HepG2 (cell line): Measurements from ENCODE around the gene CCNJL. TPM values are rescaled to one million over a fixed set of nuclear protein-coding genes. Genes with fewer than 3 reads are reported as not detected.
"Not testable (repeated sequence)": the region's sequence is repeated elsewhere in the genome, so short reads cannot be mapped to it uniquely, and the experiment has no call there.

Experiments used
- ATAC-seq: fragments of 200-7000 bp; cut with Tn5 transposase; 3 replicates; pipeline ENCODE4 v1.9.1; 2020; ENCODE audit warnings: mild to moderate bottlenecking, moderate library complexity
- BruUV-seq: library from RNA; stranded (reverse); fragments of 400-500 nt; replicated peaks from 2 replicates; lab custom pipeline; 2021; lab: Mats Ljungman, UMichigan
- CTCF ChIA-PET: fragments of 300-600 bp; formaldehyde crosslinking; extraction: SDS; loops from one replicate; lab custom pipeline; 2021; ENCODE audit warnings: low total read pairs, inconsistent platforms, low intra/inter-chr PET ratio; lab: Yijun Ruan, JAX
- POLR2A ChIA-PET: fragments of 350-600 bp; sonication (Branson Sonifier 250); formaldehyde crosslinking; loops from one replicate; lab custom pipeline; 2020; ENCODE audit warnings: antibody characterized with exemption, inconsistent platforms; lab: Yijun Ruan, JAX
- DNase-seq: peaks from one replicate; pipeline ENCODE4 v3.0.0-alpha.2; 2015; ENCODE audit warnings: low spot score
- FAIRE-seq: peaks from 3 replicates; lab custom pipeline; 2011; peaks lifted over from hg19 to GRCh38; lab: Jason Lieb, UNC
- H2AFZ ChIP-seq: one replicate; pipeline ENCODE4 v1.6.1; 2011; ENCODE audit warnings: low read length, inconsistent platforms
- H3K27ac ChIP-seq: fragments of 300-600 bp; 3 replicates; pipeline ENCODE4 v1.8.0; 2011; ENCODE audit warnings: mixed run types, mild to moderate bottlenecking, mixed read lengths, low read length, inconsistent platforms; ENCODE audit not compliant: insufficient read depth; ENCODE audit errors: extremely low read length
- H3K27me3 ChIP-seq, 2 experiments: fragments of 200-600 bp in 1 of 2; 2 replicates in 1 of 2; 3 replicates in 1 of 2; pipeline versions ENCODE4 v1.6.0 to v1.8.0; 2011; ENCODE audit warnings: low read length in 2 of 2, mild to moderate bottlenecking in 2 of 2, moderate library complexity in 2 of 2, inconsistent platforms in 1 of 2; ENCODE audit not compliant: insufficient read depth in 2 of 2, control insufficient read depth in 1 of 2
- H3K36me3 ChIP-seq, 2 experiments: fragments of 200-600 bp in 1 of 2; replicated peaks in 1 of 2; 2 replicates in 1 of 2; 3 replicates in 1 of 2; pipeline versions ENCODE4 v1.5.1 to v1.8.0; 2011; ENCODE audit warnings: low read length in 2 of 2, inconsistent platforms in 1 of 2; ENCODE audit not compliant: insufficient read depth in 2 of 2, control insufficient read depth in 1 of 2
- H3K4me1 ChIP-seq: 2 replicates; pipeline ENCODE4 v1.5.1; 2012; ENCODE audit warnings: low read length, inconsistent platforms; ENCODE audit not compliant: insufficient read depth
- H3K4me2 ChIP-seq: 2 replicates; pipeline ENCODE4 v1.6.0; 2011; ENCODE audit warnings: low read depth, low read length, inconsistent platforms
- H3K4me3 ChIP-seq, 3 experiments: fragments of 200-600 bp in 1 of 3; sonication (generic), shearing (Covaris generic) in 1 of 3; replicated peaks in 1 of 3; 2 replicates each; pipeline ENCODE4 v1.5.1; 2011 to 2016; ENCODE audit warnings: low read length in 3 of 3, inconsistent platforms in 2 of 3, low read depth in 2 of 3, mild to moderate bottlenecking in 2 of 3, control low read depth in 1 of 3, mixed read lengths in 1 of 3; ENCODE audit not compliant: insufficient read depth in 1 of 3
- H3K79me2 ChIP-seq: one replicate; pipeline ENCODE4 v1.6.1; 2011; ENCODE audit warnings: low read length, inconsistent platforms; ENCODE audit not compliant: insufficient read depth
- H3K9ac ChIP-seq: 2 replicates; pipeline ENCODE4 v1.6.0; 2011; ENCODE audit warnings: mild to moderate bottlenecking, low read depth, low read length, inconsistent platforms; ENCODE audit not compliant: insufficient read depth
- H3K9me3 ChIP-seq: 2 replicates; pipeline ENCODE4 v1.5.1; 2012; ENCODE audit warnings: mild to moderate bottlenecking, low read length
- H4K20me1 ChIP-seq: 2 replicates; pipeline ENCODE4 v1.6.0; 2011; ENCODE audit warnings: inconsistent platforms, mild to moderate bottlenecking, low read length, moderate library complexity; ENCODE audit not compliant: insufficient read depth
- TRIM24 ChIP-seq: sonication (generic); formaldehyde crosslinking; IDR thresholded peaks from 2 replicates; pipeline ENCODE4 v1.8.0; 2022; ENCODE audit warnings: mild to moderate bottlenecking, missing genetic modification reagents
- ZKSCAN1 ChIP-seq: fragments of 150-350 bp; IDR thresholded peaks from 2 replicates; pipeline ENCODE4 v1.6.1; 2014; ENCODE audit warnings: low read length
- ZNF256 ChIP-seq: sonication (generic); formaldehyde crosslinking; conservative IDR thresholded peaks from 2 replicates; pipeline ENCODE4 v1.4.0; 2020; ENCODE audit warnings: missing genetic modification reagents
- ZNF260 ChIP-seq: sonication (generic); formaldehyde crosslinking; IDR thresholded peaks from 2 replicates; pipeline ENCODE4 v1.4.0; 2020; ENCODE audit warnings: missing genetic modification reagents, low read depth, mild to moderate bottlenecking, borderline replicate concordance
- WGBS: methylation state at CpG from one replicate; pipeline ENCODE4 v1.1.6; 2017; ENCODE audit warnings: low lambda C conversion rate; 5-methylcytosine and 5-hydroxymethylcytosine counted together
- in situ Hi-C: cut with HindIII; loops from 2 replicates; pipeline ENCODE4 v1.10.0; 2017; ENCODE audit warnings: low pct_unique_long_range_greater_than_20kb; ENCODE audit not compliant: extremely low pct_ligation_motif_present
- intact Hi-C: fragments of 100-400 bp; cut with micrococcal nuclease; formaldehyde crosslinking; loops from one replicate; pipeline ENCODE4 v1.10.0; 2022; ENCODE audit not compliant: unreplicated experiment
- polyA plus RNA-seq, 8 experiments: library from polyadenylated mRNA; depleted of rRNA in 3 of 8; stranded (reverse) in 7 of 8; unstranded in 1 of 8; fragments of >200 nt; fragmentation: Illumina TruSeq in 4 of 8; extraction: Trizol in 4 of 8; gene quantifications; 2 replicates each; pipeline versions ENCODE4 v1.2.1 to v1.2.3, GENCODE V29; 2011 to 2016; ENCODE audit warnings: low read depth in 4 of 8, missing spikeins in 1 of 8, mixed read lengths in 1 of 8; ENCODE audit not compliant: insufficient read depth in 1 of 8
- total RNA-seq, 5 experiments: library from RNA; depleted of rRNA; stranded (reverse); fragments of >200 nt; fragmentation: Illumina TruSeq; extraction: Trizol; gene quantifications; 2 replicates each; pipeline ENCODE4 v1.2.3, GENCODE V29; 2016; ENCODE audit warnings: low read depth in 1 of 5
- TF ChIP-seq, protein P1 (sequence below): sonication (generic); formaldehyde crosslinking; IDR thresholded peaks from 2 replicates; pipeline ENCODE4 v1.5.0; 2020; ENCODE audit warnings: mild to moderate bottlenecking, missing genetic modification reagents, moderate library complexity
- TF ChIP-seq, protein P2 (sequence below): sonication (generic); formaldehyde crosslinking; IDR thresholded peaks from 2 replicates; pipeline ENCODE4 v1.5.1; 2020; ENCODE audit warnings: mild to moderate bottlenecking, missing genetic modification reagents, borderline replicate concordance

The CCNJL gene
- total and polyA plus RNA-seq, 2 of the 13 experiments (the other 11 are each of a cell fraction or from before 2014, with no cell fraction given), result 1.6 to 4.4 TPM

DNA sequence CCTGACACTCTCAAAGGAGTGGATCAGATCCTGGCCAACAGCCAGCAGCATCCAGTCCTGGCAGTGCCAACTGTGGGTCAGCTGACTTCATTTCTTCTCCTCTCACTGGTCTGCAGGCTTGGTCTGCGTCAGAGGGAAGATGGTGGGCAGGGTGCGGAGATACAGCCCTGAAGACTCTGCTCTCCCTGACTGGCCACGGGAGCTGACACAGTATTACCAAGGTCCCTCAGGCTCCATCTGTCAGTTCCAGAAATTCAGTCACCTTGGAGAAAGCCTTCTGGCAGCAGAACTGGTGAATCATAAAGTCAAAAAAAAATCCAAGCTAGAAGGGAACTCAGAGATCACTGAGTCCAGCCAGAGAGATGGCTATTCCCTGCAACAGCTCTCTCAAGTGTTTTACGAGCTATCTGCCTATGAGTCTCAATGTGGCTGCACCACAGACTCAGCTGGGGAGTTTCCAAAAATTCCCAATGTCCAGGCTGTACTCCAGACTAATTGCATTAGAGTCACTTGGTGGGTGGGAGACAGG, 30.1 kb upstream of the CCNJL start (continued):
- TF ChIP-seq ZNF256 (CRISPR knock-in tag), result no peak

DNA sequence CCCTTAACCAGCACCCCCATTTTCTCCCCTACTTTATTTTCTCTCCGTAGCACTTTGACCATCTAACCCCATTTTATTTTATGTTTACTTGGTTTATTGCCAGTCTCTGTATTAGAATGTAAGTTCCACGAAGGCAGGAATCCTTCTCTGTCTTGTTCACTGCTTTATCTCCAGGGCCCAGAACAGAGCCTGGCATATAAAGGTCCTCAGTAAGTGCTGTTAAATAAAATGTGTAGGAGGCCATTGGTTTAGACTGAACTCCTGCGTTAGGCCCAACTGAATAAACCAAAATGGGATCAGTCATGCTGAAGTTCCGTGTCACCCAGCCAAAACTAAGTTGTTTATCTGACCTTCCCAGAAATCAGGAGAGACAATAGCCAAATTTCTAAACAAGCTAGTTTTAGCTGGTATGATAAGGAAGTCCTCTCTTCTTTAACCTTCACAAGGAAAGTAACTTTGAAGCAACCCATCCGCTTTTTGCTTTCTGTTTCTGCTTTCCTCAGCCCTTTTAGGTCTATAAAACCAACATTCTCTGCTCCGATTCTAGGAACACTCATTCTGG, 29.0 kb upstream of the CCNJL start:
- no peaks in the 10 kb centered on the region for H3K9me3 ChIP-seq
- no peak for TF ChIP-seq ZNF260 (CRISPR knock-in tag)
- TF ChIP-seq, protein P1, sequence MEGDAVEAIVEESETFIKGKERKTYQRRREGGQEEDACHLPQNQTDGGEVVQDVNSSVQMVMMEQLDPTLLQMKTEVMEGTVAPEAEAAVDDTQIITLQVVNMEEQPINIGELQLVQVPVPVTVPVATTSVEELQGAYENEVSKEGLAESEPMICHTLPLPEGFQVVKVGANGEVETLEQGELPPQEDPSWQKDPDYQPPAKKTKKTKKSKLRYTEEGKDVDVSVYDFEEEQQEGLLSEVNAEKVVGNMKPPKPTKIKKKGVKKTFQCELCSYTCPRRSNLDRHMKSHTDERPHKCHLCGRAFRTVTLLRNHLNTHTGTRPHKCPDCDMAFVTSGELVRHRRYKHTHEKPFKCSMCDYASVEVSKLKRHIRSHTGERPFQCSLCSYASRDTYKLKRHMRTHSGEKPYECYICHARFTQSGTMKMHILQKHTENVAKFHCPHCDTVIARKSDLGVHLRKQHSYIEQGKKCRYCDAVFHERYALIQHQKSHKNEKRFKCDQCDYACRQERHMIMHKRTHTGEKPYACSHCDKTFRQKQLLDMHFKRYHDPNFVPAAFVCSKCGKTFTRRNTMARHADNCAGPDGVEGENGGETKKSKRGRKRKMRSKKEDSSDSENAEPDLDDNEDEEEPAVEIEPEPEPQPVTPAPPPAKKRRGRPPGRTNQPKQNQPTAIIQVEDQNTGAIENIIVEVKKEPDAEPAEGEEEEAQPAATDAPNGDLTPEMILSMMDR, result no peak
- no peak for TF ChIP-seq TRIM24 (CRISPR knock-in tag)
- TF ChIP-seq, protein P2, sequence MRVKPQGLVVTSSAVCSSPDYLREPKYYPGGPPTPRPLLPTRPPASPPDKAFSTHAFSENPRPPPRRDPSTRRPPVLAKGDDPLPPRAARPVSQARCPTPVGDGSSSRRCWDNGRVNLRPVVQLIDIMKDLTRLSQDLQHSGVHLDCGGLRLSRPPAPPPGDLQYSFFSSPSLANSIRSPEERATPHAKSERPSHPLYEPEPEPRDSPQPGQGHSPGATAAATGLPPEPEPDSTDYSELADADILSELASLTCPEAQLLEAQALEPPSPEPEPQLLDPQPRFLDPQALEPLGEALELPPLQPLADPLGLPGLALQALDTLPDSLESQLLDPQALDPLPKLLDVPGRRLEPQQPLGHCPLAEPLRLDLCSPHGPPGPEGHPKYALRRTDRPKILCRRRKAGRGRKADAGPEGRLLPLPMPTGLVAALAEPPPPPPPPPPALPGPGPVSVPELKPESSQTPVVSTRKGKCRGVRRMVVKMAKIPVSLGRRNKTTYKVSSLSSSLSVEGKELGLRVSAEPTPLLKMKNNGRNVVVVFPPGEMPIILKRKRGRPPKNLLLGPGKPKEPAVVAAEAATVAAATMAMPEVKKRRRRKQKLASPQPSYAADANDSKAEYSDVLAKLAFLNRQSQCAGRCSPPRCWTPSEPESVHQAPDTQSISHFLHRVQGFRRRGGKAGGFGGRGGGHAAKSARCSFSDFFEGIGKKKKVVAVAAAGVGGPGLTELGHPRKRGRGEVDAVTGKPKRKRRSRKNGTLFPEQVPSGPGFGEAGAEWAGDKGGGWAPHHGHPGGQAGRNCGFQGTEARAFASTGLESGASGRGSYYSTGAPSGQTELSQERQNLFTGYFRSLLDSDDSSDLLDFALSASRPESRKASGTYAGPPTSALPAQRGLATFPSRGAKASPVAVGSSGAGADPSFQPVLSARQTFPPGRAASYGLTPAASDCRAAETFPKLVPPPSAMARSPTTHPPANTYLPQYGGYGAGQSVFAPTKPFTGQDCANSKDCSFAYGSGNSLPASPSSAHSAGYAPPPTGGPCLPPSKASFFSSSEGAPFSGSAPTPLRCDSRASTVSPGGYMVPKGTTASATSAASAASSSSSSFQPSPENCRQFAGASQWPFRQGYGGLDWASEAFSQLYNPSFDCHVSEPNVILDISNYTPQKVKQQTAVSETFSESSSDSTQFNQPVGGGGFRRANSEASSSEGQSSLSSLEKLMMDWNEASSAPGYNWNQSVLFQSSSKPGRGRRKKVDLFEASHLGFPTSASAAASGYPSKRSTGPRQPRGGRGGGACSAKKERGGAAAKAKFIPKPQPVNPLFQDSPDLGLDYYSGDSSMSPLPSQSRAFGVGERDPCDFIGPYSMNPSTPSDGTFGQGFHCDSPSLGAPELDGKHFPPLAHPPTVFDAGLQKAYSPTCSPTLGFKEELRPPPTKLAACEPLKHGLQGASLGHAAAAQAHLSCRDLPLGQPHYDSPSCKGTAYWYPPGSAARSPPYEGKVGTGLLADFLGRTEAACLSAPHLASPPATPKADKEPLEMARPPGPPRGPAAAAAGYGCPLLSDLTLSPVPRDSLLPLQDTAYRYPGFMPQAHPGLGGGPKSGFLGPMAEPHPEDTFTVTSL (CRISPR knock-in tag), result no peak
- TF ChIP-seq ZKSCAN1, result no peak
- TF ChIP-seq, all 625 proteins: peak for 0
- H3K4me2 ChIP-seq, result no peak overlapping the region
- no peaks in the 10 kb centered on the region for H3K79me2 ChIP-seq
- no peak overlapping the region for H3K27ac ChIP-seq
- no peaks in the 10 kb centered on the region for H3K36me3 ChIP-seq
- H4K20me1 ChIP-seq, result no peaks in the 10 kb centered on the region
- ChIA-PET POLR2A (no interaction called here), CTCF (interaction anchor here (1.1 kb wide), 1 partner anchor 142 kb away, joined by 3 read pairs; no protein-coding TSS in a partner anchor)
- FAIRE-seq (no peak), ATAC-seq (no peak), DNase-seq (no peak)
- H3K4me3 ChIP-seq, result no peak overlapping the region
- 26% methylated on average over 6 of the region's 6 CpGs for WGBS
- in situ Hi-C loops, result no loop called here
- H3K27me3 ChIP-seq, result no peaks in the 10 kb centered on the region; a peak in 1 of 5 replicates
- intact Hi-C loops, result no loop called here
- H3K9ac ChIP-seq, result no peak overlapping the region
- no TSS peak for BruUV-seq
- no peaks in the 10 kb centered on the region for H3K4me1 ChIP-seq
- no peak overlapping the region for H2AFZ ChIP-seq

DNA sequence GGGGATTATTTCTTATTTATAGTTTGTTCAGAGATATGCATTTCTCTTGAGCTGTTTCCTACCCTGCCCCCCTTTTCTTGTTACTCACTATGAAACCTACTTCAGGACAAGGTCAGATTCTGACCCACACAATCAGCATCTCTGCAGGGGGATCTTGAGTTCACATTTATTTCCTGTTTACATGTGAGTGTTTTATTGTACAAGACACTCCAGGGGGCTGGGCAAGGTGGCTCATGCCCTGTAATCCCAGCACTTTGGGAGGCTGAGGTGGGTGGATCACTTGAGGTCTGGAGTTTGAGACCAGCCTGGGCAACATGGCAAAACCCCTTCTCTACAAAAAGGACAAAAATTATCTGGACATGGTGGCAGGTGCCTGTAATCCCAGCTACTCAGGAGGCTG, 28.1 kb upstream of the CCNJL start:
- H3K27ac ChIP-seq, POLR2A ChIA-PET, ATAC-seq, H3K27me3 ChIP-seq, H3K9me3 ChIP-seq, H3K79me2 ChIP-seq, BruUV-seq, H3K36me3 ChIP-seq, DNase-seq, FAIRE-seq, H2AFZ ChIP-seq, H4K20me1 ChIP-seq, H3K4me3 ChIP-seq, H3K4me2 ChIP-seq, H3K9ac ChIP-seq, in situ Hi-C loops, intact Hi-C loops, H3K4me1 ChIP-seq: not testable (repeated sequence)
- CTCF ChIA-PET, result interaction anchor here (1.1 kb wide), 1 partner anchor 141 kb away, joined by 3 read pairs; no protein-coding TSS in a partner anchor
